ENCODE results near the gene ZSWIM8.

DNA sequence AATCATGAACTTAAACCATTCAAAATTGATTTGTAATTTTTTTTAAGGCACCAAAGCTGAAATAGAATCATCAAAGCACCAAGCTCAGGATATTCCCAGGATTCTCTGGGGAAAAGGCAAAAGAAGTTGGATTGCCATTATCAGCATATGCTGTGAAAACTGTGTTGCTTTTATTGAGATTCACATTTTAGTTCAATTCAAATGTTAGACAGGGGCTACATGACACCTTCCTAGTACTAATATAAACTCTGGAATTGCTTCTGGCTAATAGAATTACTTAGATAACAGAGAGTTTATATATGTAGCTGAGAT, 30.3 kb downstream of the ZSWIM8 start:
- TF ChIP-seq, protein P1, sequence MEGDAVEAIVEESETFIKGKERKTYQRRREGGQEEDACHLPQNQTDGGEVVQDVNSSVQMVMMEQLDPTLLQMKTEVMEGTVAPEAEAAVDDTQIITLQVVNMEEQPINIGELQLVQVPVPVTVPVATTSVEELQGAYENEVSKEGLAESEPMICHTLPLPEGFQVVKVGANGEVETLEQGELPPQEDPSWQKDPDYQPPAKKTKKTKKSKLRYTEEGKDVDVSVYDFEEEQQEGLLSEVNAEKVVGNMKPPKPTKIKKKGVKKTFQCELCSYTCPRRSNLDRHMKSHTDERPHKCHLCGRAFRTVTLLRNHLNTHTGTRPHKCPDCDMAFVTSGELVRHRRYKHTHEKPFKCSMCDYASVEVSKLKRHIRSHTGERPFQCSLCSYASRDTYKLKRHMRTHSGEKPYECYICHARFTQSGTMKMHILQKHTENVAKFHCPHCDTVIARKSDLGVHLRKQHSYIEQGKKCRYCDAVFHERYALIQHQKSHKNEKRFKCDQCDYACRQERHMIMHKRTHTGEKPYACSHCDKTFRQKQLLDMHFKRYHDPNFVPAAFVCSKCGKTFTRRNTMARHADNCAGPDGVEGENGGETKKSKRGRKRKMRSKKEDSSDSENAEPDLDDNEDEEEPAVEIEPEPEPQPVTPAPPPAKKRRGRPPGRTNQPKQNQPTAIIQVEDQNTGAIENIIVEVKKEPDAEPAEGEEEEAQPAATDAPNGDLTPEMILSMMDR (IDR thresholded peaks at IDR 0.05), result no peak
- no peak for TF ChIP-seq POLR2AphosphoS5 (IDR thresholded peaks at IDR 0.05)

All from esophagus muscularis mucosa (tissue), 3 donors.